Stimulated activated CD8-positive, alpha-beta memory T cell treated with anti-CD3 and anti-CD28 coated beads, Interleukin-7, amount 100 ng/mL, for 48 hours (primary cell): ENCODE measurements around the gene WIZ.

Experiments used
- DNase-seq, 2 donors: peaks; one replicate each; pipeline ENCODE4 v3.0.0-alpha.2; 2020; ENCODE audit warnings: low read depth in 1 of 2; ENCODE audit errors: extremely low read depth in 1 of 2

WIZ gene

DNA sequence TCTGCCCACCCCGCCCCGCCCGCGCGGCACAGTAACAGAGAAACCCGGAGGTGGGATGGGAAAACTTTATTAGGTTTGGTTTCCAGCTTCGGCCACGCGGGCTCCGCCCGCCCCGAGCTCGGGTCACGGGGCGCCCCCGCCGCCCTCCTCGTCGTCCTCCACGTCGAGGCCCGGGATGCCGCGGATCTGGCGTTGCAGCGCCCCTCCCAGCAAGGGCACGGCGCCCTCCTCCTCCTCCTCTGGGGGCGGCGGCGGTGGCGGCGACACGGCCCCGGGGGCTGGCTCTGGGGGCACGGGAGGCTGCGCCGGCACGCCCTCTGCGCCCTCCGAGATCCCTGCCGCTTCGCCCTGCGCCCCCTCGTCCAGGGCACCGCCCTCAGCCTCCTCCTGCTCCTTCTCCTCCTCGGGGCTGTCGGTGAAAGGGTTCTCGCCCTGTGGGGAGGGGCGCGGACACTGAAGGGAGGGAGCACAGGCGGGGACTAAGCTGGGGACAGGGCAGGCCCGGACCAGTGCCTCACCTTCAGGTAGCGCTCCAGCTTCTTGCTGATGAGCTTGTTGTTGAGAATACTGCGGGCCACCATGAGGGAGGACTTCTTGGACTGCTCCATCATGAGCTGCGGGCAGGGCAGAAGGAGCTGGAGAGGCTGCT lies 69.6 kb downstream of the WIZ start:
- DNase-seq: no peak

DNA sequence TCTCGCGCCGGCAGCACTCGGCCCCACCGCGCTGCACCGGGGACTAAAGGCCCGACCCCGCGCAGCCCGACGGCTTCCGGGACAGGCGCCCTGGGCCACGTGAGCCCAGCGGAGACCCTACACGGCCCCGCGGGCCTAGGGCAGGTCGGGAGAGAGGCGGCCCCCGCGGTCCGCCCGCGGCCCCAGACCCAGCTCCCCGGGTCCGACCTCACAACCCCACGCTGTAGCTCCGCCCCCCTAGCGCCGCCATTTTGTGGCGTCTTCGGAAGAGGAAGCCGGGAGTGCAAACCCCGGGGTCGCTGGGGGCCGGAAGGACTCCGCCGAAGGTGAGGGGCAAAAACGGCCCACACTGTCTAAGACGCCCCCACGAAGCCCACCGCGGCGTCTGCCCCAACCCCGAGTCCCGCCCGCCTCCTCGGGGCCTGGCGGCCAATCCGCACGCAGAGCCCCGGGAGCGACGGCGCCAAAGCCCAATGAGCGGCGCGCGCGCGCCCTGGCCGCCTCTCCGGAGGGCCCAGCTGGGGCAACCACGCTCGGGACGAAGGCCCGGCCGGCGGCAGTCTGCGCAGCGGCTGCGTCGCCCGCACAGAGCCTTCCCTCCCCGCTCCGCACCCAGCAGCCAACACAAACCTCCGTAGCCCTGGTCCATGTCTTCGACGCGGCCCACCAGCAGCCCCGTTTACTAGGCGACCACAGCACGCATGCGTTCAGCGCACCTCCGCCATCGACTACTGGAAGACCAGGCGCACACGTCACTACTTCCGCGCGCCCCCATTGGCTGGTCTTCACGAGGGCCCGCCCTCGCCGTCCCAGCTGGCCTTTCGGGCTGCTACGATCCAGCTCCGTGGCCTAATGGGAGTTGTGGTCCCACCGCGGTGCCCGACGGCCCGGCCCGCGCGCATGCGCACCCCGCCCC lies 70.4 kb downstream of the WIZ start, which contains the start of gene AKAP8:
Gene AKAP8 (minus strand): TSS at position 705 of the 916 bp plus-strand sequence. CDS start 56 bp downstream, at position 649.
- peak; percentile 94 to 97 for DNase-seq

DNA sequence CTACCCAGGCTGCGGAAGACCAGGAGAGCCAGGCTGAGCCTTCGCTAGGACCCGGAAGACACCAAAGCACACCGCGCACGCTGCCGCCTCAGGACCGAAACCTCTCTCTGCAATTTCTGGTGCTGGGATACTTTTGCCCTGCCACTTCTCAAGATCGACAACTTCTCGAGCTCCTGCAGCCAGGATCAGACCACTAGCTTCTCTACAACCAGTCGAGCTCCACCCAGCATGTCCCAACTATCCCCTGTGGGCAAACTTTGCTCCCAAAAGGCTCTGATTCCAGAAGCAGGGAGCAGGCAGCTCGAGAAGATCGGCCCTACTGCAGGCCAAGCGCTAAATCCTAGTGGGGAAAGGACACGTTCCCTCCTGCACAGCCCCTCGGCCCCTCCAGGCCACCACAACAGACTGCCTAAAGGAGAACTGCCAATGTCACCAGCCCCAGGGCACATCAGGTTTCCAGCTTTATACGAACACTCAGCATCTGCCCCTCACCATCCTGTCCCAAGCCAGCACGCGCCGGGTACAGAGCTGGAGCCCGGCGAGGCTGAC lies 71.1 kb downstream of the WIZ start:
- DNase-seq: peak in 1 of 2 donors; percentile 22

DNA sequence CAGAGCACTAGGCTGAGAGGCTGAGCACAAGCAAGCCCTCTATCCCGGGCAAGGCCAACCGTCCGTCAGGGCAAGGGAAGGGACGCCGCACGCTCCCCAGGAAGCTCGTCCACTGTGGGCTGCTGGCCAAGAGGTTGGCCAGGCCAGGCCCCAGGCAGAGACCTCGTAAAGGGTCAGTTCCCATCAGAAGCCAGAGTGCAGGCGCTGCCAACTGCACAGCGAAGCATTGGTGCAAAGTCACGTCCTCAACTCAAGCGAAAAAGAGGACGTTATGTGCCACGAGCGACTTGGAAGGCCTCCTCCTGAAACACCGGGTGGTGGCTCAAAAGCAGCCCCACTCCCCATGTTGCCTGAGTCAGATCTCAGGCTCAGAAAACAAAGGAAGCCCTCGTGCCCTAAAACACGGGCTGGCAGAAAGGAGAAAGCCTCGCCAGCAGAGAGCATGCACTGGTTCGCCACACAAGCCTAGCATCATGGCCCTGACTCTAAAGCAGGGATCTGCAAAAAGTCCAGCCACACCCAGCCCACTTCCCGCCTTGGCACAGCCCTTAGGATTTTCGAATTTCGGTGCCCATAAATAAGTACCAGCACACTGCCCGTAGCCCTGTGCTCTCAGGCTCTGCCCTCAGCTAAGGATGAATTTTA lies 74.8 kb downstream of the WIZ start:
- DNase-seq: no peak

DNA sequence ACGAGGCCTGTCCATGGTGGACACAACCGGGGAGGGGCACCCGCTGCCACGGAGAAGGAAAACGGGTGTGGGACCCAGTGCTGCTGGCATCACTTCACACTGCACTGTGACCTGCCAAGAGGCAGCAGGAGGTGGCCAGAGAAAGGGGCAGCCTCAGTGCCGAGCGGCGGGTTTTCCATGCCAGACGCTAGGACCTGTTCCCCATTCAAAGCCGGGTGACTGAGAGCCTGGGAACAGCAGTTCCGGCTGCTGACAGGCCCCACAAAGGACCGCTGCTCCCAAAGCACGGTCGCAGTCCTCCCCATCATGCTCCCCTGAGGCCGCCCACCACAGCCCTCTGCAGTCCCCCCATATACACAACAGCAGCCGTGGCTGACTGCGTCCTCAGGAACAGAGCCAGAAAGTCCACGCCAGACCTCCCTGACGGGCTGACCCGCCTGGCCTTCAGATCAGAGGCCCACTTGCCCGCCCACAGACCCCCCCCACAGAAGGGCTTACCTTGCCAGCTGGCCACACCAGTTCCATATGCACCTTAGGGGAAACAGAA lies 75.6 kb downstream of the WIZ start:
- no peak for DNase-seq

DNA sequence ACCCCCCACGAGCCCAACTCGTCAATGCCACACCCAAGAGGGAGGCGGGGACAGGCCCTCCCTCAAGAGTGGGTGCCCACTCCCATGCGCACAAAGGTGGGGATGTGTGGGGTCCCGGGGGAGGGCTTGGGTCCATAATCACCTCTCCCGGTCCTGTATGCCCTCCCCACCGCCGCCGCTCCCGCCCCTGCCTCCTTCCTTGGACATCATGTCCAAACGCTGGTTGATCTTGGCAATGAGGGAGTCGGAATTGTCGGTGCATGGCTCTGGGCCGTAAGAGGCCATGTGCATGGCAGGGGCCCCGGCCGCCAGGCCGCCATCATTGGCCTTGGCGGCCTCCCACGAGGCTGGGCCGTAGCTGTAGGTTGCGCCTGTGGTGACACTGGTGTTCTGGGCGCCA lies 76.1 kb downstream of the WIZ start:
- no peak for DNase-seq

DNA sequence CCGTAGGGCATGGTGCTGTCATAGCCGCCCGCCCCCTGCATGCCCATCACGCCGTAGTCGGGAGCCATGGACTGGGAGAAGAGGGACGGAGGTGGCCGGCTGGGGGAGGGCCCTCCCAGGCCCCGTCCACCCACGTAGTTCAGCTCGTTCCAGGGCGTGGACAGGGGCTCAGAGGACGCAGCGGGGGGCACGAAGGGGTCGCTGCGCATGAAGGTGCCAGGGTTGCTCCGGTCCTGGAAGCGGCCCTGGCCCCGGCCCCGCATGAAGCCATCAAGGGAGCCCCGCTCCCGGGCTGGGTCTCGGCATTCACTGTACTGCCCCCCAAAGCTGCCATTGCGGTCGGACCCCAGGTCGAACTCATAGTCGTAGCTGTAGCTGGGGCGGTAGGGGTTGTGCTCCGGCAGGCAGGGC lies 76.9 kb downstream of the WIZ start:
- no peak for DNase-seq

DNA sequence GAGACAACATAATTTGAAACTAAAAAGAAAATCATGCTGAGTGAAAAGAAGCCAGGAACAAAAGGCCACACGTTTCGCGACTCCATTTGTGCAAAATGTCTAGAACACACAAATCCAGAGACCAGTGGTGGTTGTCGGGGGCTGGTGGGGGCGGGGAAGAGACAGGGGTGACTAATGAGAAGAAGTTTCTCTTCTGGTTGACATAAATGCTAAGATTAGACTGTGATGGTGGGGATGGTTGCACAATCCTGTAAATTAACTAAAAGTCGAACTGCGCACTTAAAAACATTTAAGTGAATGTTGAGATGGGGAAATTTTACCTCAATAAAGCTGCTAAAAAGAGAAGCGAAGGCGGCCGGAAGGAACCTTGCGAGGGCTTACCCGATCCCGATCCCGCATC lies 77.3 kb downstream of the WIZ start:
- DNase-seq: peak in 1 of 2 donors; percentile 45

DNA sequence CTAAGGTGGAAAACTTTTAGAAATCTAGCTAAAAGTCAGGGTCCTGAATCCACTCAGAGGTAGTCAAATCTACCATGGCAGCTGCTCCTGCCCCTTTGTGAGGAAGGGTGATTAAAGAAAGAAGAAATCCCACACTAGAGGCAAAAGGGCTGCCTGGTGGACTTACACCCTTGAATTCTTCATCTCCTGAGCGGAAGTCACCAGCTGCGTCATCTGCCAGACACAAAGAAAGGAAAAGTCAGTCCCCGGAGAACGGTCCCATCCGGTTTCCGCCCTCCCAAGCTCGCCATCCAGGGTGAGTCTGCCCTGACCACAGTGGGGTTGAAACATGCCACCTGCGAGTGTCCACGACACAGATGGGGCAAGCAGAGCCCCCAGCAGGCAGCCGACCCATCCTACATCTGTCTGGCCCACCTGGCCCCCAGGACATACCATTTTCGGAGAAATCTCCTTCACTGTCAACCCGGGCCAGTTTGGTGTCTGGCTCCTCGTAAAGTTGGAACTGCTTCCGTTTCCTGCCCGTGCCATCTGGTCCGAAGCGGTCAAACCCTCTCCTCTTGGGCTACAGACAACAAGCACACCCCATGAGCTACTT lies 77.9 kb downstream of the WIZ start:
- no peak for DNase-seq

DNA sequence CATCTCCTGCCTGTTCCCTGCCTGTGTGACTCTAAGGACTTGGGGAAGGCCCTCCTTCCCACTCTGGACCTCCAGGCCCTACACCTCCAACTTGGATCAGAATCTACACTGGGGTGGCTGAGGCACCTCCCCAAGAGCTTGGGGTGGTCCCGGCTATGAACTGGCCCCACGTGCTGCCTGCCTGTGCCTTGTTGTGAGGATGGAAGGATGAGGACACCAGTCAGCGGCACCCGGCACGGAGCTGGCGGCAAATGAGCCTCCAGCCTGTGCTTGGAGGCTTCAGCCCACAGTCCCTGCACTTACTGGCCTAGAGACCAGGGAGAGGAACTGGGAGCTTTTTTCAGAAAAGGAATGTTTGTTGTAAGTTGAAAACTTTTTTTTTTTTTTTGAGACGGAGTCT lies 78.6 kb downstream of the WIZ start:
- DNase-seq: no peak
